OCI-LY1 (cell line): ENCODE measurements around the gene LCN15.

Source experiments
- H2AFZ ChIP-seq: fragments of 200-600 bp; sonication (generic), shearing (Covaris generic); 2 replicates; pipeline ENCODE4 v1.6.0; 2014; ENCODE audit warnings: antibody characterized with exemption, mild to moderate bottlenecking, low read length
- H3F3A ChIP-seq: fragments of 200-600 bp; sonication (generic), shearing (Covaris generic); 2 replicates; pipeline ENCODE4 v1.6.0; 2014; ENCODE audit warnings: mild to moderate bottlenecking, antibody characterized with exemption, low read length, moderate library complexity; ENCODE audit not compliant: insufficient read depth
- H3K27ac ChIP-seq: fragments of 200-600 bp; sonication (generic); 2 replicates; pipeline ENCODE4 v1.5.1; 2014; ENCODE audit warnings: low read length, mixed run types, mild to moderate bottlenecking, low read depth; ENCODE audit not compliant: poor library complexity, severe bottlenecking
- H3K27me3 ChIP-seq: fragments of 200-600 bp; sonication (generic); 2 replicates; pipeline ENCODE4 v1.6.0; 2014; ENCODE audit warnings: antibody characterized with exemption, mild to moderate bottlenecking, low read length, moderate library complexity; ENCODE audit not compliant: insufficient read depth
- H3K36me3 ChIP-seq: fragments of 200-600 bp; sonication (generic); 2 replicates; pipeline ENCODE4 v1.6.1; 2014; ENCODE audit warnings: mild to moderate bottlenecking, antibody characterized with exemption, low read length, moderate library complexity, mixed read lengths; ENCODE audit not compliant: insufficient read depth
- H3K4me1 ChIP-seq: fragments of 200-600 bp; sonication (generic); 2 replicates; pipeline ENCODE4 v1.5.1; 2014; ENCODE audit warnings: mild to moderate bottlenecking, low read length, moderate library complexity; ENCODE audit not compliant: insufficient read depth, severe bottlenecking
- H3K4me2 ChIP-seq: fragments of 200-600 bp; sonication (generic), shearing (Covaris generic); 2 replicates; pipeline ENCODE4 v1.6.1; 2014; ENCODE audit warnings: low read length
- H3K4me3 ChIP-seq: fragments of 200-600 bp; sonication (generic); 2 replicates; pipeline ENCODE4 v1.5.1; 2014; ENCODE audit warnings: low read length, low read depth, mild to moderate bottlenecking, mixed read lengths; ENCODE audit not compliant: poor library complexity, severe bottlenecking
- H3K79me2 ChIP-seq: fragments of 200-600 bp; shearing (Covaris generic); 2 replicates; pipeline ENCODE4 v1.6.1; 2016; ENCODE audit warnings: mixed run types, low read length, mixed read lengths; ENCODE audit not compliant: insufficient read depth
- H3K9ac ChIP-seq: fragments of 200-600 bp; sonication (generic), shearing (Covaris generic); 2 replicates; pipeline ENCODE4 v1.6.1; 2014; ENCODE audit warnings: mild to moderate bottlenecking, low read length, mixed read lengths
- H3K9me2 ChIP-seq: fragments of 200-600 bp; sonication (generic), shearing (Covaris generic); 2 replicates; pipeline ENCODE4 v1.6.1; 2014; ENCODE audit warnings: low read depth, mild to moderate bottlenecking, low read length, mixed read lengths
- H3K9me3 ChIP-seq: fragments of 200-600 bp; shearing (Covaris generic); 2 replicates; pipeline ENCODE4 v1.6.1; 2014; ENCODE audit warnings: low read length, mixed read lengths
- H4K20me1 ChIP-seq: fragments of 200-600 bp; sonication (generic), shearing (Covaris generic); 2 replicates; pipeline ENCODE4 v1.6.0; 2016; ENCODE audit warnings: mild to moderate bottlenecking, low read length; ENCODE audit not compliant: insufficient read depth
- EZH2 ChIP-seq: fragments of 200-600 bp; sonication (generic), shearing (Covaris generic); IDR thresholded peaks from 2 replicates; pipeline ENCODE4 v1.8.0; 2017; ENCODE audit warnings: borderline replicate concordance, mixed run types, mild to moderate bottlenecking, antibody characterized with exemption, low read length, moderate library complexity, mixed read lengths
- TF ChIP-seq, protein P1 (sequence below): fragments of 200-600 bp; sonication (generic), shearing (Covaris generic); IDR thresholded peaks from 2 replicates; pipeline ENCODE4 v1.5.1; 2017; ENCODE audit warnings: mild to moderate bottlenecking, antibody characterized with exemption, low read length, moderate library complexity, mixed read lengths

The LCN15 gene

DNA sequence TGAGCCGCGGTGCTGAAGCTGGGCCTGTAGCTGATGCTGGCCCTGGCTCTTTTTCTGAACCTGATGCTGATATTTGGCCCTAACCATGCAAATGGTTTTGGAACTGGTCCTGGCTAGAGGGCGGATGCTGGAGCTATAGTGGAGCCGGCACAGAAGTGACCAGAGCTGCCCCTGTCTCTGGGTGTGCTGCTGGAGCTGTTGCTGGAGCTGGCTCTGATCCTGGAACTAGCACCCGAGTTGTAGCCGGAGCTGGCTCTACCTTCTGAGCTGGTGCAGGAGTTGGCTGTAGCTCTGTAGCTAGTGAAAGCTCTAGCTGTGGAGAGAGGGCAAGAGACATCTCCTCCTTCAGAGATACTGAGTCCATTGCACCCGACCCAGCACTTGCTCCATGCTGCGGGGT is 34.4 kb downstream of the LCN15 start:
- H3K4me1 ChIP-seq: peaks cover 27% of the 10 kb centered on the region

DNA sequence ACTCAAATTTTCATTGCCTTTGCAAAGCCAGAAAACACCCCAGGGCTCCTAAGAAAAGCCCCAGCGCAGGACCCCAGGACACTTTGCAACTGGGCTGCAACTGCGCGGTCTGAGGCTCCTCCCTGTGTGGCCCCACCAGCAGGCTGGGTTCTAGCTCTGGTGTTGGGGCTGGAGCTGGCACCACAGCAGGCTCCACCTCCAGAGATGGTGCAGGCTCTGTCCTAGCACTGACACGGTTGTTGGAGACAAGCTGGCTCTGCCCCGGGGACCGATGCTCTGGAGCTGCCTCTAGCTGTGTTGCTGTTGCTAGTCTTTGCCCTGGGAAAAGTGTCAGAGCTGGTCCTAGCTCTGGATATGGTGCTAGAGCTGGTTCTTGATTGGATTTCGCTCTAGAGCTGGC is 35.2 kb downstream of the LCN15 start:
- no peaks in the 10 kb centered on the region for H3K27me3 ChIP-seq
- H4K20me1 ChIP-seq: no peaks in the 10 kb centered on the region
- peaks cover 27% of the 10 kb centered on the region for H3K4me1 ChIP-seq
- H3K9me3 ChIP-seq: no peaks in the 10 kb centered on the region
- peaks cover 33% of the 10 kb centered on the region for H3K36me3 ChIP-seq
- TF ChIP-seq, protein P1, sequence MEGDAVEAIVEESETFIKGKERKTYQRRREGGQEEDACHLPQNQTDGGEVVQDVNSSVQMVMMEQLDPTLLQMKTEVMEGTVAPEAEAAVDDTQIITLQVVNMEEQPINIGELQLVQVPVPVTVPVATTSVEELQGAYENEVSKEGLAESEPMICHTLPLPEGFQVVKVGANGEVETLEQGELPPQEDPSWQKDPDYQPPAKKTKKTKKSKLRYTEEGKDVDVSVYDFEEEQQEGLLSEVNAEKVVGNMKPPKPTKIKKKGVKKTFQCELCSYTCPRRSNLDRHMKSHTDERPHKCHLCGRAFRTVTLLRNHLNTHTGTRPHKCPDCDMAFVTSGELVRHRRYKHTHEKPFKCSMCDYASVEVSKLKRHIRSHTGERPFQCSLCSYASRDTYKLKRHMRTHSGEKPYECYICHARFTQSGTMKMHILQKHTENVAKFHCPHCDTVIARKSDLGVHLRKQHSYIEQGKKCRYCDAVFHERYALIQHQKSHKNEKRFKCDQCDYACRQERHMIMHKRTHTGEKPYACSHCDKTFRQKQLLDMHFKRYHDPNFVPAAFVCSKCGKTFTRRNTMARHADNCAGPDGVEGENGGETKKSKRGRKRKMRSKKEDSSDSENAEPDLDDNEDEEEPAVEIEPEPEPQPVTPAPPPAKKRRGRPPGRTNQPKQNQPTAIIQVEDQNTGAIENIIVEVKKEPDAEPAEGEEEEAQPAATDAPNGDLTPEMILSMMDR: no peak
- no peak for TF ChIP-seq EZH2
- H3K79me2 ChIP-seq: no peaks in the 10 kb centered on the region
- H3K4me3 ChIP-seq: peak overlapping the region; percentile 100
- H3K9ac ChIP-seq: peak overlapping the region; percentile 99; the same call in 1 of the 2 replicates
- no peak overlapping the region for H2AFZ ChIP-seq
- no peaks in the 10 kb centered on the region for H3K9me2 ChIP-seq
- H3K27ac ChIP-seq: no peak overlapping the region
- H3K4me2 ChIP-seq: peak overlapping the region; percentile 99
- H3F3A ChIP-seq: no peaks in the 10 kb centered on the region

More for the DNA sequence above, 34.4 kb downstream of the LCN15 start:
- Histone ChIP-seq H3K9me2 (no peaks in the 10 kb centered on the region), H3F3A (no peaks in the 10 kb centered on the region), H4K20me1 (no peaks in the 10 kb centered on the region), H2AFZ (no peak overlapping the region), H3K79me2 (no peaks in the 10 kb centered on the region), H3K36me3 (peaks cover 26% of the 10 kb centered on the region), H3K27me3 (no peaks in the 10 kb centered on the region; the same call in 1 of the 2 replicates), H3K9ac (no peak overlapping the region), H3K4me3 (no peak overlapping the region), H3K4me2 (no peak overlapping the region), H3K9me3 (no peaks in the 10 kb centered on the region), H3K27ac (no peak overlapping the region)
- TF ChIP-seq, protein P1: no peak

DNA sequence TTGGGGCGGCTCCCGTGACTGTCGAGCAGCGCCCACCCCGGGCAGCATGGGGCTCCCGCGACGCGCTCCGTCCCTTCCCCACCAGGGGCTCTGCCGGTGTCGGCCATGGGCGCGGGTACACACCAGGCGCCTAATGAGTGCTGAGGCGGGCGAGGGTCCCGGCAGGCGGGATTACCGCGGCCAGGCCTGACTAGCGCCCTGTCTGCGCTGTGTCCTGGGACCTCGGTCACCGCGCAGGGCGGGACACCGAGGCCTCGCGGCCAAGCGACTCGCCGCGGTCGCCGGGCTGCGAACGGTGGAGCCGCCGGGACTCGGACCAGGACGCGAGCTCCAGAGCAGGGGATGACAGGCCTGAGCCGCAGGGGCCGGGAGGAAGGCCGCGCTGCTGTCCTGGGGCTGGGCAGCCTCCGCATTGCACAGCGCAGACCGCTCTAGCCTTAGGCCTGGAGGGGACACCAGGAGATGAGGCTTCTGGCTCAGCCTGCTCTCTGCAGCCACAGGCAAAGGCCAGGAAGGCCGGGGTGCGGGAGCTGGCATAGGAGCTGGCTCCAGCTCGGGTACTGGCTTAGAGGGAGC is 35.7 kb downstream of the LCN15 start:
- Histone ChIP-seq H3K27me3 (no peaks in the 10 kb centered on the region), H3K4me3 (peak overlapping the region; percentile 100), H3K9ac (peak overlapping the region; percentile 99), H3K4me1 (peaks cover 27% of the 10 kb centered on the region), H3K79me2 (no peaks in the 10 kb centered on the region), H3K9me3 (no peaks in the 10 kb centered on the region), H3F3A (no peaks in the 10 kb centered on the region), H3K9me2 (no peaks in the 10 kb centered on the region), H3K27ac (no peak overlapping the region), H2AFZ (no peak overlapping the region), H4K20me1 (no peaks in the 10 kb centered on the region), H3K36me3 (peaks cover 38% of the 10 kb centered on the region), H3K4me2 (peak overlapping the region; percentile 99)
- TF ChIP-seq, protein P1: no peak
- TF ChIP-seq EZH2: no peak
